Upper lobe of right lung (tissue), 1 donor: ENCODE data around the gene CLCN1. TPM values are rescaled to one million over a fixed set of nuclear protein-coding genes. Genes with fewer than 3 reads are reported as not detected.

Source experiments
- ATAC-seq: fragments of 200-7000 bp; cut with Tn5 transposase; one replicate; pipeline ENCODE4 v1.9.1; 2020; ENCODE audit warnings: mild to moderate bottlenecking, moderate library complexity
- DNase-seq: peaks from one replicate; pipeline ENCODE4 v3.0.0-alpha.2; 2020
- H3K27ac ChIP-seq: fragments of 200-600 bp; one replicate; pipeline ENCODE4 v1.8.0; 2022
- H3K27me3 ChIP-seq: fragments of 200-600 bp; one replicate; pipeline ENCODE4 v1.8.0; 2022; ENCODE audit warnings: mild to moderate bottlenecking
- H3K36me3 ChIP-seq: fragments of 200-600 bp; one replicate; pipeline ENCODE4 v1.8.0; 2022
- H3K4me1 ChIP-seq: fragments of 200-600 bp; one replicate; pipeline ENCODE4 v1.8.0; 2022
- H3K4me3 ChIP-seq: fragments of 200-600 bp; one replicate; pipeline ENCODE4 v1.8.0; 2022; ENCODE audit warnings: mild to moderate bottlenecking
- H3K9me3 ChIP-seq: fragments of 200-600 bp; one replicate; pipeline ENCODE4 v1.8.0; 2022
- CTCF ChIP-seq: fragments of 200-600 bp; IDR thresholded peaks from one replicate; pipeline ENCODE4 v1.8.0; 2022; ENCODE audit warnings: antibody characterized with exemption
- intact Hi-C: fragments of 100-400 bp; cut with DNase I; formaldehyde crosslinking; loops from one replicate; pipeline ENCODE4 v1.11.0; 2022
- total RNA-seq: library from RNA; stranded (reverse); fragmentation: NEBNext Ultra II Directional; extraction: Animal tissue kit (Norgen Biotek cat#: 25700); gene quantifications from one replicate; pipeline ENCODE4 v1.2.1, GENCODE V29; 2021
- donor health status: DM: no; HTN: yes; CAD: no; lungs with severe emphysema.

The CLCN1 gene
- total RNA-seq, 1 donor from 2014 or later, result not detected

- intact Hi-C loops, result no loop called here
- H3K27ac ChIP-seq, result no peak overlapping the region
- peaks cover 4% of the 10 kb centered on the region for H3K27me3 ChIP-seq
- H3K4me1 ChIP-seq, result no peaks in the 10 kb centered on the region
- ATAC-seq, result no peak
- no peak for TF ChIP-seq CTCF
- no peak overlapping the region for H3K4me3 ChIP-seq
- no peaks in the 10 kb centered on the region for H3K9me3 ChIP-seq
- no peak for DNase-seq
- no peaks in the 10 kb centered on the region for H3K36me3 ChIP-seq
Observed at GRCh38 chr7:143331179-143331801, 15.4 kb downstream of the CLCN1 start.

GRCh38 chr7:143334244-143334643 is 18.3 kb downstream of the CLCN1 start:
- H3K27me3 ChIP-seq, result peaks cover 7% of the 10 kb centered on the region
- no peaks in the 10 kb centered on the region for H3K4me1 ChIP-seq
- no peaks in the 10 kb centered on the region for H3K9me3 ChIP-seq
- intact Hi-C loops, result no loop called here
- no peak overlapping the region for H3K27ac ChIP-seq
- no peak for TF ChIP-seq CTCF
- DNase-seq (no peak), ATAC-seq (no peak)
- no peaks in the 10 kb centered on the region for H3K36me3 ChIP-seq
- H3K4me3 ChIP-seq, result no peak overlapping the region

- no peak for TF ChIP-seq CTCF
- H3K4me1 ChIP-seq, result no peaks in the 10 kb centered on the region
- H3K27ac ChIP-seq, result no peak overlapping the region
- no peaks in the 10 kb centered on the region for H3K9me3 ChIP-seq
- no peaks in the 10 kb centered on the region for H3K36me3 ChIP-seq
- ATAC-seq (no peak), DNase-seq (no peak)
- peaks cover 7% of the 10 kb centered on the region for H3K27me3 ChIP-seq
- intact Hi-C loops, result no loop called here
- no peak overlapping the region for H3K4me3 ChIP-seq
Observed at GRCh38 chr7:143337216-143337615, 21.3 kb downstream of the CLCN1 start.

- peaks cover 11% of the 10 kb centered on the region for H3K27me3 ChIP-seq
- H3K27ac ChIP-seq, result no peak overlapping the region
- no peaks in the 10 kb centered on the region for H3K36me3 ChIP-seq
- TF ChIP-seq CTCF, result no peak
- H3K4me3 ChIP-seq, result no peak overlapping the region
- ATAC-seq (no peak), DNase-seq (no peak)
- intact Hi-C loops, result no loop called here
- no peaks in the 10 kb centered on the region for H3K4me1 ChIP-seq
- no peaks in the 10 kb centered on the region for H3K9me3 ChIP-seq
Observed at GRCh38 chr7:143341842-143342241, 25.9 kb downstream of the CLCN1 start.

GRCh38 chr7:143343596-143343995 is 27.7 kb downstream of the CLCN1 start:
- Histone ChIP-seq H3K27ac (no peak overlapping the region), H3K36me3 (no peaks in the 10 kb centered on the region), H3K9me3 (no peaks in the 10 kb centered on the region), H3K4me3 (no peak overlapping the region), H3K4me1 (no peaks in the 10 kb centered on the region), H3K27me3 (peaks cover 8% of the 10 kb centered on the region)
- no peak for TF ChIP-seq CTCF
- intact Hi-C loops, result no loop called here
- DNase-seq (no peak), ATAC-seq (no peak)

GRCh38 chr7:143345428-143345900 is 29.6 kb downstream of the CLCN1 start:
- TF ChIP-seq CTCF, result peak; percentile 52
- intact Hi-C loops, result no loop called here
- Histone ChIP-seq H3K27ac (no peak overlapping the region), H3K9me3 (no peaks in the 10 kb centered on the region), H3K27me3 (peaks cover 8% of the 10 kb centered on the region), H3K4me3 (peak overlapping the region; percentile 21), H3K36me3 (no peaks in the 10 kb centered on the region), H3K4me1 (no peaks in the 10 kb centered on the region)
- DNase-seq, result peak; percentile 76
- peak; percentile 94 for ATAC-seq
